Measurements from ENCODE around the gene GLI2.

The GLI2 gene

GRCh38 chr2:120710256-120710655, 25.4 kb upstream of the GLI2 start:
- H4K20me1 ChIP-seq, result no peaks in the 10 kb centered on the region
- H3K9ac ChIP-seq, result no peak overlapping the region
- no peaks in the 10 kb centered on the region for H3K27me3 ChIP-seq
- no peak overlapping the region for H3K4me2 ChIP-seq
- peaks cover 7% of the 10 kb centered on the region; the same call in 1 of the 2 replicates for H3K4me1 ChIP-seq
- H3K36me3 ChIP-seq, result no peaks in the 10 kb centered on the region
- no peaks in the 10 kb centered on the region for H3K9me3 ChIP-seq
- H3K4me3 ChIP-seq, result no peak overlapping the region
- no peak overlapping the region for H3K27ac ChIP-seq
- TF ChIP-seq Cebpa-rat (IDR thresholded peaks at IDR 0.05), result no peak

DNA sequence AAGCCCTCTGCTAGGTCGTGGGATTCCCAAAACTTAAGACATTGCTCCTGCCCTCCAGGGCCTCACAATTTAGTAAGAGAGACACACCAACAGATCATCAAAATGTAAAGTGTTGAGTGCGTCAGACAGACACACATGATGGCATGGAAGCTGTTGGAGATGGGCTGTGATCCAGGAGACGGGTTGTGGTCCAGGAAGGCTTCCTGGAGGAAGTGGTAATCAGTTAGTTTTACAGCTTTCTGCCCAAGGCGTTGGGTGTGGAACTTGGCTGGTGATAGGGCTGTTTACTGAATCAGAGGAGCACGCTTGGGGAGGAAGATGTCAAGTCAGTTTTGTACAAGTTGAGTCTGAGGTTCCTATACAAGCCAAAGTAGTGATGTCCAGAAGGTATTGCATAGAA, 24.0 kb upstream of the GLI2 start:
- Histone ChIP-seq H3K4me1 (peaks cover 7% of the 10 kb centered on the region; the same call in 1 of the 2 replicates), H3K9ac (no peak overlapping the region), H3K4me3 (no peak overlapping the region), H3K36me3 (no peaks in the 10 kb centered on the region), H3K9me3 (no peaks in the 10 kb centered on the region), H4K20me1 (no peaks in the 10 kb centered on the region), H3K27ac (no peak overlapping the region), H3K4me2 (peak overlapping the region; percentile 13; the same call in 1 of the 2 replicates), H3K27me3 (no peaks in the 10 kb centered on the region)
- no peak for TF ChIP-seq Cebpa-rat (IDR thresholded peaks at IDR 0.05)

GRCh38 chr2:120712180-120712681, 23.4 kb upstream of the GLI2 start:
- TF ChIP-seq Cebpa-rat (IDR thresholded peaks at IDR 0.05), result no peak
- Histone ChIP-seq H3K4me3 (no peak overlapping the region), H3K36me3 (no peaks in the 10 kb centered on the region), H3K9me3 (no peaks in the 10 kb centered on the region), H3K27ac (no peak overlapping the region), H3K27me3 (no peaks in the 10 kb centered on the region), H3K4me1 (peaks cover 7% of the 10 kb centered on the region; the same call in 1 of the 2 replicates), H3K9ac (no peak overlapping the region), H3K4me2 (peak overlapping the region; percentile 13; the same call in 1 of the 2 replicates), H4K20me1 (no peaks in the 10 kb centered on the region)

DNA sequence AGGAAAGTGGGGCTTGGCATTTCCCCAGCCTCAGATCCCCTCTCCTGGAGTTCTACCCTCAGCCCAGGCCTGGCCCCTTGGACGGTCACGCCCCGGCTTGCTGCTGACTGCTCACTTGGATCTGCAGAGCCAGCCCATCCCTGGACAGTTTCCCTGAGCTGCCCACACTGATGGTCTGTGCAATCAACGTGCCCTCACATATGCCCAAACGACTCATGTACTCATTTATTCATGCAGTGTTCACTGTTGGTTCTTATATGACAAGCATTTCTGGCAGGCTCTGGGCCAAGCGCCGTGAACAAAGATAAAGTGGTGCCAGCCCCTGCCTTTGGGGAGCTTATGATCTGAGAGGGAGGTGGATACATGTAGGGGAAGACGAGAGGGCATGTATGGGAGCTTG, 20.3 kb upstream of the GLI2 start:
- no peaks in the 10 kb centered on the region for H3K36me3 ChIP-seq
- no peaks in the 10 kb centered on the region for H3K9me3 ChIP-seq
- TF ChIP-seq Cebpa-rat (IDR thresholded peaks at IDR 0.05), result no peak
- no peak overlapping the region for H3K27ac ChIP-seq
- no peaks in the 10 kb centered on the region for H3K27me3 ChIP-seq
- no peak overlapping the region for H3K4me2 ChIP-seq
- H3K4me3 ChIP-seq, result no peak overlapping the region
- no peaks in the 10 kb centered on the region for H4K20me1 ChIP-seq
- peaks cover 19% of the 10 kb centered on the region for H3K4me1 ChIP-seq
- H3K9ac ChIP-seq, result no peak overlapping the region

- Histone ChIP-seq H3K4me3 (no peak overlapping the region), H3K4me2 (no peak overlapping the region), H3K9ac (no peak overlapping the region), H4K20me1 (no peaks in the 10 kb centered on the region), H3K27ac (no peak overlapping the region), H3K36me3 (no peaks in the 10 kb centered on the region), H3K9me3 (no peaks in the 10 kb centered on the region), H3K4me1 (peaks cover 25% of the 10 kb centered on the region), H3K27me3 (no peaks in the 10 kb centered on the region)
- TF ChIP-seq Cebpa-rat (IDR thresholded peaks at IDR 0.05), result no peak
Observed at GRCh38 chr2:120715941-120716340, 19.7 kb upstream of the GLI2 start.

GRCh38 chr2:120716641-120717585, 18.8 kb upstream of the GLI2 start:
- Histone ChIP-seq H4K20me1 (no peaks in the 10 kb centered on the region), H3K36me3 (no peaks in the 10 kb centered on the region), H3K4me2 (no peak overlapping the region), H3K4me1 (peaks cover 24% of the 10 kb centered on the region), H3K27me3 (no peaks in the 10 kb centered on the region), H3K27ac (no peak overlapping the region), H3K9ac (no peak overlapping the region), H3K4me3 (no peak overlapping the region), H3K9me3 (no peaks in the 10 kb centered on the region)
- no peak for TF ChIP-seq Cebpa-rat (IDR thresholded peaks at IDR 0.05)

GRCh38 chr2:120719491-120719890, 16.2 kb upstream of the GLI2 start:
- H3K4me1 ChIP-seq, result peaks cover 22% of the 10 kb centered on the region
- peak overlapping the region; percentile 59 for H3K4me2 ChIP-seq
- 0 out of 2 replicates have a peak, but pooled peaks cover 3% of the 10 kb centered on the region for H3K9me3 ChIP-seq
- H3K36me3 ChIP-seq, result no peaks in the 10 kb centered on the region
- no peak overlapping the region for H3K27ac ChIP-seq
- no peaks in the 10 kb centered on the region for H3K27me3 ChIP-seq
- no peak overlapping the region for H3K9ac ChIP-seq
- H4K20me1 ChIP-seq, result no peaks in the 10 kb centered on the region
- no peak overlapping the region for H3K4me3 ChIP-seq
- no peak for TF ChIP-seq Cebpa-rat (IDR thresholded peaks at IDR 0.05)

GRCh38 chr2:120720231-120720630, 15.4 kb upstream of the GLI2 start:
- no peak for TF ChIP-seq Cebpa-rat (IDR thresholded peaks at IDR 0.05)
- Histone ChIP-seq H3K4me3 (no peak overlapping the region), H3K27me3 (no peaks in the 10 kb centered on the region), H4K20me1 (no peaks in the 10 kb centered on the region), H3K27ac (no peak overlapping the region), H3K4me2 (peak overlapping the region; percentile 59), H3K9me3 (0 out of 2 replicates have a peak, but pooled peaks cover 3% of the 10 kb centered on the region), H3K4me1 (peaks cover 22% of the 10 kb centered on the region), H3K9ac (no peak overlapping the region), H3K36me3 (no peaks in the 10 kb centered on the region)

DNA sequence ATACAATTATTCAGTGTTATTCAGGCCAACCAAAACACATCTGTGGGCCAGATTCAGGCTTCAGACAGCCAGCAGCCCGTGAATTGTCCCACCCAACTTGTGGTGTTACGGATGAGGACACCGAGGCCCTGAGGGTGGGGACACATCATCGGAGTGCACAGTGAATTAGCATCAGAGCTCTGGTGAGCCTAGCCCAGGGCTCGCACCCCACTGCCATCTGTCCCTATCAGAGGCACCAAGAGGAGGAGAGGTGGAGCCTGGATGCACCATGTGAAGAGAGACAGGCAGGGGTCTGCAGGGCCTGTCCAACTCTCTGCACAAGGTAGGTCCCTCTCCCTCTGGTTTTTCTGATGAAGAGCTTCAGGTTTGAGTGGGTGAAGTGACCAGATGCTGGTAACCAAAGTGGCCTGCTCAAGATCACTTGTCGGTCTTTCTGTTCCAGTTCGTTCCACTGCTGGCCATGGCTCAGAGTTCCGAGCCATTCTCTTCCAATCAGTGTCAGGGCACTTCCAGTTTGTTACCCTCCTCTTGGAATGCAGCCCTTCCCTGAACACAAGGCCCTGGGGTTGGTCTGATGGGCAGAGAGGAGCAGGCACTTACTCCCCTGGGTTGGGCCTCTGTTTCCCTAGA, 14.8 kb upstream of the GLI2 start:
- no peaks in the 10 kb centered on the region for H4K20me1 ChIP-seq
- H3K27me3 ChIP-seq, result no peaks in the 10 kb centered on the region
- H3K9me3 ChIP-seq, result peaks cover 5% of the 10 kb centered on the region
- no peaks in the 10 kb centered on the region for H3K36me3 ChIP-seq
- peaks cover 22% of the 10 kb centered on the region for H3K4me1 ChIP-seq
- H3K4me2 ChIP-seq, result peak overlapping the region; percentile 59
- H3K27ac ChIP-seq, result no peak overlapping the region
- H3K4me3 ChIP-seq, result no peak overlapping the region
- TF ChIP-seq Cebpa-rat (IDR thresholded peaks at IDR 0.05), result no peak
- H3K9ac ChIP-seq, result no peak overlapping the region

DNA sequence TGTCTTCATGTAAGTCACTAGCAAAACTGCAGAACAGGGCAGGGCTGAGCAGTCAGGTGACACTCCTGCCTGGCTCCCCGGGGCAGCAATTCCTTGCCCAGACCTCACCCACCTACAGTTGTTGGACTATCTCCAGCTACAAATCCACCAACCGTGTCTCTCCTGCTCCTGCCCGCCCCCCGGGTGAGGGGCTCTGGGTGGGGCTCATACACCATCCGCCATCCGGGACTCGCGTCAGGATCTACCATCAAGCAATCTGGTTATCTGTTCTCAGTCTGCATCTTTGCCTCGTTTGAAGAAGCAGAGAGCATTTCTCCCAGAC, 13.5 kb upstream of the GLI2 start:
- no peak overlapping the region for H3K4me3 ChIP-seq
- no peak overlapping the region for H3K9ac ChIP-seq
- no peaks in the 10 kb centered on the region for H4K20me1 ChIP-seq
- H3K4me2 ChIP-seq, result no peak overlapping the region
- peaks cover 16% of the 10 kb centered on the region for H3K9me3 ChIP-seq
- H3K27ac ChIP-seq, result no peak overlapping the region
- no peak for TF ChIP-seq Cebpa-rat (IDR thresholded peaks at IDR 0.05)
- H3K36me3 ChIP-seq, result no peaks in the 10 kb centered on the region
- peaks cover 22% of the 10 kb centered on the region for H3K4me1 ChIP-seq
- H3K27me3 ChIP-seq, result no peaks in the 10 kb centered on the region
